ENCODE data around the gene NEDD4L.

NEDD4L gene

GRCh38 chr18:58183226-58183625 is 139.2 kb downstream of the NEDD4L start:
- no peak for DNase-seq (ENCODE audit: low read depth)

- DNase-seq (ENCODE audit: low read depth), result no peak
Observed at GRCh38 chr18:58186258-58186948, 142.4 kb downstream of the NEDD4L start.

- DNase-seq (ENCODE audit: low read depth), result no peak
Observed at GRCh38 chr18:58187674-58188073, 143.6 kb downstream of the NEDD4L start.

- no peak for DNase-seq (ENCODE audit: low read depth)
Observed at GRCh38 chr18:58188996-58189395, 145.0 kb downstream of the NEDD4L start.

GRCh38 chr18:58190842-58191530 is 147.0 kb downstream of the NEDD4L start:
- no peak for DNase-seq (ENCODE audit: low read depth)

- DNase-seq (ENCODE audit: low read depth), result no peak
Observed at GRCh38 chr18:58191626-58192025, 147.6 kb downstream of the NEDD4L start.

- DNase-seq (ENCODE audit: low read depth), result no peak
Observed at GRCh38 chr18:58192519-58192918, 148.5 kb downstream of the NEDD4L start.

GRCh38 chr18:58194028-58194427 is 150.0 kb downstream of the NEDD4L start:
- no peak for DNase-seq (ENCODE audit: low read depth)

- no peak for DNase-seq (ENCODE audit: low read depth)
Observed at GRCh38 chr18:58195278-58195765, 151.3 kb downstream of the NEDD4L start.

- no peak for DNase-seq (ENCODE audit: low read depth)
Observed at GRCh38 chr18:58196164-58196563, 152.1 kb downstream of the NEDD4L start.

GRCh38 chr18:58196881-58197872 is 153.2 kb downstream of the NEDD4L start:
- no peak for DNase-seq (ENCODE audit: low read depth)

GRCh38 chr18:58201268-58201667 is 157.2 kb downstream of the NEDD4L start:
- no peak for DNase-seq (ENCODE audit: low read depth)

- no peak for DNase-seq (ENCODE audit: low read depth)
Observed at GRCh38 chr18:58201733-58202730, 158.0 kb downstream of the NEDD4L start.

GRCh38 chr18:58204776-58205442 is 160.9 kb downstream of the NEDD4L start:
- DNase-seq (ENCODE audit: low read depth), result no peak

GRCh38 chr18:58205443-58206160 is 161.6 kb downstream of the NEDD4L start:
- no peak for DNase-seq (ENCODE audit: low read depth)

- no peak for DNase-seq (ENCODE audit: low read depth)
Observed at GRCh38 chr18:58207520-58208152, 163.6 kb downstream of the NEDD4L start.

GRCh38 chr18:58208207-58208932 is 164.3 kb downstream of the NEDD4L start:
- no peak for DNase-seq (ENCODE audit: low read depth)

- DNase-seq (ENCODE audit: low read depth), result no peak
Observed at GRCh38 chr18:58209326-58209725, 165.3 kb downstream of the NEDD4L start.

- DNase-seq (ENCODE audit: low read depth), result no peak
Observed at GRCh38 chr18:58211510-58211909, 167.5 kb downstream of the NEDD4L start.
